GM19438 (cell line): Measurements from ENCODE around the gene GSX1.

Experiments
- ATAC-seq: cut with Tn5 transposase; IDR thresholded peaks from one replicate; pipeline ENCODE4 v1.9.1; 2021; ENCODE audit warnings: low read depth; ENCODE audit not compliant: unreplicated experiment

GSX1 gene

DNA sequence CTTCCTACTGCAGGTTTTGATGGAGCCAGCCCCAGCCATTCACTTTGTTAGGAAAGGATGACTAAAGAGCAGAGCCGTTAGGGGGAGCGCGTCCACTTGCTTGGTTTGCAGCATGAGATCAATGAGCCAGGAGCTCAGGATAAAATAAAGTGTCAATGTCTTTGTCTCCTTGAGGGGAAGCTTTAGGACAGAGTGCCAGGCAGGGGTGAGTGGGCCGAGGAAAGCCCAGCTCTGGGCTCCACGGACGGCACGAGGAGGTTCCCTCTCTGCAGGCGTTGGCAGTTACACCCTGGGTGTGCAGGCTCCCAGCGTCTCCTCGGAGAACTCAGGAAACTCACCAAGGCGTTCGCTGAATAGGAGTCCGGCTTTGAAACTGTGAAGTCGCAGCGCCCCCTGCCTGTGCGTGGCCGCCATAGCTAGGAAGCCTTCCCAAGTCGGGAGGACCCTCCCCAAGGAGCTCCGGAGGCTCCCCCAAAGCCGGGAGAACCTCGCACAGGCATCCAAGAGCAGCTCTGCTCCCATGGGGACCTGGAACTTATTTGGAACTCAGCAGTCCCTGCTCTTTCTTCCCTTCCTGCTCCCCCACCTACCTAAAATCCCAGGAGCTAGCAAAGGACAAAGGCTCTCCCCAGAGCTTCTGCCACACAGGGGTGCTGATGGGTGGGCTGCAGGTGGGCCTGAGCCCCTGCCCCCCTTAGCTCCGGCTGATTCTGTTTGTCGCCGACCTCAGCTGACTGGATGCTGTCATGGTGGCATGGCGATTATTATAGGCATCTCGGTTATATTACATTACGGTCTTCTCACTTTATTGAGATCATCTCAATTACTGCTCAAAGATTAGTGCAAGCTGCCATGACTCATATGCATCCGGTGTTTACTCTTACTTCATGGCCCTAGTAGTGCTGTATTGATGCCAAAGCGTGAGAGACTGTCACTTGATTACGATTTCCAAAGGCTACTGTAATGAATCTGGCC is 34.4 kb downstream of the GSX1 start:
- ATAC-seq = no peak

DNA sequence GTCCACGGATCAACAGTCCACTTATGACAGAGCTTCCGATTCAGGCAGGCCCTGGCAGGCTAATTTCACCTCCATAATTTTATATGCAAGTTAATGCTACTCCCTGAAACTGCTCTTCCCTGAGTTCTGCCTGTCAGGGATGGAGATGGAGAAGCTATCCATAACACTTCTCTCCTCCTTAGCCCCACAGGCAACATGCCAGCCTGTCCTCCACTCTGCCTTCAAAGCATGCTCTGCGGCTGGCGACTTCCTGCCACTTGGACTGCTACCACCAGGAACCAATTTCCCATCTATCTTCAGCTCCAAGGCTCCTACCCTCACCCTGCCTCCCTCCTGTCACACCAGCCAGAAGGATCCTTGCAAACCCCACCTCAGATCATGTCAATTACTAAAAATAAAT is 35.4 kb downstream of the GSX1 start:
- no peak for ATAC-seq

DNA sequence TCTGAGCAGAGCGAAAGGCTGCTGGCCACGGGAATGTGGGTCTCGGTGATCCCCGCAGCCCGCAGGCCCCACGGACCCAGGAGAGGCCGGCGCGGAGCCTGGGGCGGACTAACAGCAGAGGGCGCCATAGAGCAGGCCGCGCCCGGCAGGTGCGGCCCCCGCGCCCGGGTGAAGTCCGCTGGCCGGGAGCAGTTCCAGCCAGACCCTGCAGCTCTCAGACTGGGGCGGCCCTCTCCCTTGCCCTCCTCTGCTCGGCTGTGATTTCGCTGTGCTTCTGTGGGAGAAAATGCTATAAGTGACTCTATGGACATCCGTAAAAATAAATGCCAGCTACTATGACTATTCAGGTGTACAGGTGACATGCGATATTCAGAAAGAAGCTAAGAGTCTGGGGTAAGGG is 37.7 kb downstream of the GSX1 start:
- peak; percentile 69 for ATAC-seq

DNA sequence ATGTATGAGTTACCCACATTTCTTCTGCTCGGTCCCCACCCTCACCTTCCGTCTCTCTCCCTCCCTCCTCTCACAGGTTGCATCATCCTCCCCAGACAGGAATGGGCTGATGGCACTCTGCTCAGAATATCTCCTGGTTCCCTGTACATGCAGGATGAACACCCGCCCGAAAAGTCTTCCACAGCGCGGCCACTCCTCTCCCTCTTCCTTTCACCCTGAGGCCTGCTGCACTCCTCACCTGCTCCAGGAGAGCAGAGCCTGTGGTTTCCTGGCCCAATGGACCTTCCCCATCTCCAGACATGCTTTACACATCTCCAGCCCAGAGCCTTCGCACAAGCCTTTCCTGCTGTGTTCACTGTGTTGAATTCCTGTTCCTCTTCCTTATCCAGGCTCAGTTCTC is 40.9 kb downstream of the GSX1 start:
- no peak for ATAC-seq

DNA sequence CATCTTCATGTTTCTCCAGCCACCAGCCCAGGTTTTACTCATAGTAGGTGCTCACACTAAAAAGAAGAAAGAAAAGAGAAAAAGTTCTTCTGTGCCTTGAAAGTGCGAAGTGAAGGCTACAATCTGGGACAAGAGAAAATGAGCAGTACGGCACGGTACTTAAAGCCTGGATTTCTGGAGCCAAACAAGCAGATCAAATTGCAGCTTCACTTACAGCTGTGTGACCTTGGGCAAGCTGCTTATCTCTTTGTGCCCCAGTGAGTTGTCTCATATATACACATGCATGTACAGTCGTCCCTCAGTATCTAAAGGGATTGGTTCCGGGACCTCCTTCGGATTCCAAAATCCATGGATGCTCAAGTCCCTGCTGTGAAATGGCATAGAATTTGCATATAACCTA is 41.8 kb downstream of the GSX1 start:
- ATAC-seq = no peak

DNA sequence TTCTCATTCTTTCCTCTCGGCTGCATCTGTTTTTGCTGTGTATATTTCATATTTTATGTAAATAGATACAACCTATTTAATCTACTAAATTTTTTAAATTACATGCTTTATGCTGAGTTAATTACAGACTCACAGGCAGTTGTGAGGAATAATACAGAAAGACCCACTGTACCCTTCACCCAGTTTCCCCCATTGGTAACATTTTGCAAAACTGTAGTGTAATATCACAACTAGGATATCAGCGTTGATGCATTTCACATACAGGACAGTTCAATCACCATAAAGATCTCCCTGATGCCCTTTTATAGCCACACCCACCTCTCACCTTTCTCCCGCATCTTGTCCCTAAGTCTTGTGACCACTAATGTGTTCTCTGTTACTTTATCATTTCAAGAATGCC is 43.5 kb downstream of the GSX1 start:
- ATAC-seq = no peak

DNA sequence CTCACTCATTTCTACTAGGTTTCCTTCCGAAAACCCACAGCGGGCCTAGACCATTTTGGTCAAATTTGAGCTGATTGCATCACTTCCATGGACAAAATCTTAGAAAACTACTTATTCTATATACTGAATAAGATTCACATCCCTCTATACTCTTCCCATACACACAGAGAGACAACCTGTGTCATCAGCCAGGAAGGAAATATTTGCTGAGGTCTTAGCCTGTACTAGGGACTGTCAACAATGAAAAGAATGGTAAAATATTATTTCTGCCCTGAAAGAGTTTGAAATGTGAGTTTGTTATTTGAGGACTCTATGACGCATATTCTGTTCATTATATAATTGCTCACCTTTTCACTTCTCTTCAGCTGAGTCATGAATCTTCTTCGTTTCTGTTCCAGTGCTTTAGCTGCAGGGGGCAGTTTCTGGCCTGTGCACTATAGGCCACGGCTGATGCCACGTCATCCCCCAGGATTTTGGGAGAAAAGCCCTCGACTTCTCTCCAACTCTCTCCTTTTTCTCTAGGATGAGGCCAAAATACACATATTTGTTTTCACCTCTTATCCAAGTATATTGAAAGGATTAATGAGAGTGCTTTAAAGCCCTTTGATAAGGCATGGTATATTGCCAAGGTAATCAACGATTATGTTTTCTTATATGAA is 47.7 kb downstream of the GSX1 start:
- no peak for ATAC-seq

DNA sequence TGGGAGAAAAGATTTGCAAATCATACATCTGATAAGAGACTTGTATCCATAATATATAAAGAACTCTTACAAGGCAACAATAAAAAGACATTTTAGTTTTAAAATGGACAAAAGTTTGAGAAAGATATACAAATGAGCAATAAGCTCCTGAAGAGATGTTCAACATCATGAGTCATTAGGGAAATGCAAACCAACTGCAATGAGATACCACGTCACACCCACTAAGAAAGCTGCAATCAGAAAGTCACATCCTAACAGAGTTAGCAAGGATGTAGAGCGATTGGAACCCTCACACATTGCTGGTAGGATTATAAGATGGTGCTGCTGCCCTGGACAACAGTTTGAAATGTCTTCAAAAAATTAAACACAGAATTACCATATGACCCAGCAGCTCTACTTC is 50.3 kb downstream of the GSX1 start:
- ATAC-seq = no peak
